HFFc6 (cell line): ENCODE results near the gene FCN2. TPM values are rescaled to one million over a fixed set of nuclear protein-coding genes. Genes with fewer than 3 reads are reported as not detected.

ENCODE experiments used
- DNase-seq: peaks from one replicate; pipeline ENCODE4 v3.0.0-alpha.2; 2018
- H3K27ac Mint-ChIP-seq: 2 replicates; pipeline ENCODE4 v1.8.0; 2020; ENCODE audit warnings: mild to moderate bottlenecking, mixed read lengths
- H3K27me3 Mint-ChIP-seq: 2 replicates; pipeline ENCODE4 v1.8.0; 2021; ENCODE audit warnings: mild to moderate bottlenecking, moderate library complexity, mixed read lengths; ENCODE audit not compliant: insufficient read depth
- H3K36me3 Mint-ChIP-seq: 2 replicates; pipeline ENCODE4 v1.8.0; 2021; ENCODE audit warnings: low read depth, mixed read lengths
- H3K4me1 Mint-ChIP-seq: 2 replicates; pipeline ENCODE4 v1.8.0; 2020; ENCODE audit warnings: low read depth, mixed read lengths
- H3K4me3 Mint-ChIP-seq: 2 replicates; pipeline ENCODE4 v1.8.0; 2020; ENCODE audit warnings: mild to moderate bottlenecking, moderate library complexity, mixed read lengths
- H3K9me3 Mint-ChIP-seq: 2 replicates; pipeline ENCODE4 v1.8.0; 2020; ENCODE audit warnings: mild to moderate bottlenecking, mixed read lengths
- total RNA-seq, 6 experiments: library from RNA; stranded (reverse); fragmentation: NEBNext Ultra II Directional; extraction: Animal tissue kit (Norgen Biotek cat#: 25700); gene quantifications; 2 replicates in 1 of 6; 3 replicates in 5 of 6; pipeline ENCODE4 v1.2.3, GENCODE V29; 2021
- TF ChIP-seq, protein P1 (sequence below): fragments of 200-600 bp; sonication (generic); IDR thresholded peaks from 2 replicates; pipeline ENCODE4 v1.5.0; 2021; ENCODE audit warnings: antibody characterized with exemption, mild to moderate bottlenecking

FCN2 gene
- total RNA-seq, 6 experiments from 2014 or later = not detected

DNA sequence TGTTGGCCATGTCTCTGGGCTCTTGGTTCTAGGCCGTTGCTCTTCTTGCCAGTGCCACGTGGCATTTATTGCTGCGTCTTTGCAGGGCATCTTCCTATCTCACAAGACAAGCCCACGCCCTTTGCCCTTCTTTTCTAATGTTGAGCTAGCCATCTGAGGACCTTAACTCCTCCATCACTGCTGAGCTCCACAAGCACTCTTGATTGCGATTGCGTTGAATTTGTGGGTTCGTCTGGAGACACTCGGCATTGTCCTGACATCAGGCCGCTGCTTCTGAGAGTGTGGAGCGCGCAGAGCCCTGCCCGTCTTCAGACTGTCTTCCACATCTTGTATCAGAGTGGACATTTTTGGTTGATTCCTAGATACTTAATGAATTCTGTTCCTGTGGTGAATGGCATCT is 51.6 kb downstream of the FCN2 start:
- TF ChIP-seq, protein P1, sequence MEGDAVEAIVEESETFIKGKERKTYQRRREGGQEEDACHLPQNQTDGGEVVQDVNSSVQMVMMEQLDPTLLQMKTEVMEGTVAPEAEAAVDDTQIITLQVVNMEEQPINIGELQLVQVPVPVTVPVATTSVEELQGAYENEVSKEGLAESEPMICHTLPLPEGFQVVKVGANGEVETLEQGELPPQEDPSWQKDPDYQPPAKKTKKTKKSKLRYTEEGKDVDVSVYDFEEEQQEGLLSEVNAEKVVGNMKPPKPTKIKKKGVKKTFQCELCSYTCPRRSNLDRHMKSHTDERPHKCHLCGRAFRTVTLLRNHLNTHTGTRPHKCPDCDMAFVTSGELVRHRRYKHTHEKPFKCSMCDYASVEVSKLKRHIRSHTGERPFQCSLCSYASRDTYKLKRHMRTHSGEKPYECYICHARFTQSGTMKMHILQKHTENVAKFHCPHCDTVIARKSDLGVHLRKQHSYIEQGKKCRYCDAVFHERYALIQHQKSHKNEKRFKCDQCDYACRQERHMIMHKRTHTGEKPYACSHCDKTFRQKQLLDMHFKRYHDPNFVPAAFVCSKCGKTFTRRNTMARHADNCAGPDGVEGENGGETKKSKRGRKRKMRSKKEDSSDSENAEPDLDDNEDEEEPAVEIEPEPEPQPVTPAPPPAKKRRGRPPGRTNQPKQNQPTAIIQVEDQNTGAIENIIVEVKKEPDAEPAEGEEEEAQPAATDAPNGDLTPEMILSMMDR = no peak
- no peaks in the 10 kb centered on the region for H3K4me1 Mint-ChIP-seq
- H3K27ac Mint-ChIP-seq = no peak overlapping the region
- peaks cover 73% of the 10 kb centered on the region for H3K27me3 Mint-ChIP-seq
- DNase-seq = no peak
- H3K9me3 Mint-ChIP-seq = no peaks in the 10 kb centered on the region
- H3K4me3 Mint-ChIP-seq = no peak overlapping the region
- no peaks in the 10 kb centered on the region for H3K36me3 Mint-ChIP-seq

DNA sequence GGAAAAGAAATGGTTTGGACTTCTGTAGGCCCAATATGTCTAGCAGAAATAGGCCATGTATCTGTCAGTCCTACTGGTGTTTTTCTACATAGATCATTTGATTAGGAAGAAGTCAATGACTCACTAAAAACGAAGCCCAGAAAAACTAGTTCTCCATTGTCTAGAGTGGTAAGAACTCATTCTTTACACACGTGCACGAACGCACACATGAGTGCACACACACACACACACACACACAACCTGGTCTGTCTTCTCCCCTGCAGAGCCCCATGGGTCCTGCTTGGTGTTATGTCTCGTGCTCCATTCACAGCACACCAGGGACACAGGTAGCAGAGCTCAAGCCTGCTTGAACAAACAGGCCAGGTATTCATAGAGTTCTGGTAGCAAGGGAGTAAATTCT is 52.0 kb downstream of the FCN2 start:
- H3K27ac Mint-ChIP-seq = no peak overlapping the region

DNA sequence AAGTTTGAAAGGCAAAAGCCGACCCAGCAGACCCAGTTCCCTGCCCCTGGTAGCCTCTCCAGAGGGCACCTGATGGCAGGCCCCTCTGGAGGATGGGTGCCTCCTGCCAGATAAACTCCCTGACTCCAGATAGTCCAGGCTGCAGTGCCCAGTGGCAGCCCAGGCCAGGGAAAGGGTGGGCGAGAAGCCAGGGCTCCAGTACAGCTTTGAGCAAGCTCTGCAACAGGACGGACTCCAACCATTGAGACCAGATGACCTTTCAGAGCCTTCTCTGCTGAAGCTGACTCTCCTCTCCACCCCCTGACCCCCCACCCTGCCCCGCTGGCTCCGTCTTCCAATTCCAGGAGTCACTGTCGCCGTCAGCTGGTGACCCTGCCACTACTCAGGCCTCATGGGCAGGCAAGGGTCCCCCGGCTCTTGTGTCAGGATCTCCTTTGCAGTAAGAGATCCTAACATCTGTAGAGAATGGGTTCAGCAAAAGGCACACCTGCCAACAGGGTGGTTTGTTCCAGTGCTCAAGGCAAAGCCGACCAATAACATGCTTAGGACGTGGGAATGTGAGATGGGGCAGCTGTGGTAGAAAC is 52.6 kb downstream of the FCN2 start:
- Mint-ChIP-seq H3K4me1 (no peaks in the 10 kb centered on the region), H3K9me3 (no peaks in the 10 kb centered on the region), H3K4me3 (no peak overlapping the region), H3K27me3 (peaks cover 70% of the 10 kb centered on the region), H3K27ac (no peak overlapping the region), H3K36me3 (no peaks in the 10 kb centered on the region)
- TF ChIP-seq, protein P1 = no peak
- DNase-seq = no peak

More for the DNA sequence above, 52.0 kb downstream of the FCN2 start:
- peaks cover 74% of the 10 kb centered on the region for H3K27me3 Mint-ChIP-seq
- H3K36me3 Mint-ChIP-seq = no peaks in the 10 kb centered on the region
- DNase-seq = no peak
- no peaks in the 10 kb centered on the region for H3K9me3 Mint-ChIP-seq
- TF ChIP-seq, protein P1 = no peak
- no peaks in the 10 kb centered on the region for H3K4me1 Mint-ChIP-seq
- no peak overlapping the region for H3K4me3 Mint-ChIP-seq

DNA sequence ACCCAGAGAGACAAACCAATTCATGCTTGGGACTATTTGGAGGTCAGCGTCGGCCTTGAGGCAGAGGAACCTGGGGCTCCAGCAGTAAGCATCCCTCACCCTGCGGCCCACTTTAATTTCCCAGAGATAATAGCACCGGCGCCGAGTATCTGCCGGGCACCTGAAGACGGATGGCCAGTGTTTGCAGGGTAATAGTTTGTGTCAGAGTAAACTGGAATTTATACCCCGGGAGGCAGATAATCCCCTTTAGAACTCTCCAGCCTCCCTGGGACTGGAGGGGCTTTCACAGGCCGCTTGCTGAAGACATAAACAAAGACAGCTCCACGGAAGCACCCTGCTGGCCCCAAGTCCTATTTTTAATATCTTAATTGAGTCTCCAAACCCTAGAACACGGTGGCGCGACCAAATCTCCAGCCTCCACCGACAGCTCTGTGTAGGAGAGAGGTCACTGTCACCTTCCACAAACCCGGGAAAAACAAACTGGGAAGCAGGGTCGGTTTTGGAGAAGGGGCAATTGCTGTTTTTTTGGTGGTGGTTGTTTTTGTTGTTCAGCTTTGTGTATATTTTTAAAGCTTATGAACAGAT is 54.5 kb downstream of the FCN2 start:
- Mint-ChIP-seq H3K36me3 (no peaks in the 10 kb centered on the region), H3K4me3 (no peak overlapping the region), H3K27me3 (peaks cover 67% of the 10 kb centered on the region), H3K27ac (no peak overlapping the region), H3K4me1 (no peaks in the 10 kb centered on the region), H3K9me3 (no peaks in the 10 kb centered on the region)
- TF ChIP-seq, protein P1 = no peak
- DNase-seq = no peak

DNA sequence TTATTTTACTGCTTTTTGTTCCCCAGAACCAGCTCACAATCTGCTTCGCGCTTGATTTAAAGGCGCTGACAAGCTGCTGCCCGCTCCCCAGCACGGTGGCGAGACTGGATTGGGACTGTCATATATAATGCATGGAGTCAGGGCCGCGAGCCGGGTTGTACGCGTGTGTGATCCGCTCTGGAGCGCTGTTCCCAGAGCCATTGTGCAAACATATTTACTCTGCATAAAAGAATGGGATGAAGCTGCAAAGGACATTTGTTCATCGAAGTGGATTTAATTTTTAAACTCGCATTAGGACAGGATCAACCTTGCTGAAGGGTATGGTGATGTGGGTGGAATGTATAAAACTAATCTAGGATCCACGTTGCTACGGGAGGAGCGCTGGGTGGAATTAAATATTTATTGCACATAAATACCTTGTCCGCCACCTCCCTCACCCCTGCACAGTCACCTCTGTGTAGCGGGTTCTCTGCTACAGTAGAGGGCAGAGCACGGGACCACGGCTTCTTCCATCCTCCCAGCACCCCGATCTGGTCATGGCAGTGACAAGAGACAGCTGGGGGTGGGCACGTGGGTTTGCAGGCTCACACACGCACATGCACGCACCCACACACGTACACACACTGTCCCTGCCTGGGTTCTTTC is 55.2 kb downstream of the FCN2 start:
- no peaks in the 10 kb centered on the region for H3K4me1 Mint-ChIP-seq

More for the DNA sequence above, 55.2 kb downstream of the FCN2 start:
- no peak for DNase-seq
- TF ChIP-seq, protein P1 = no peak
- Mint-ChIP-seq H3K27me3 (peaks cover 72% of the 10 kb centered on the region), H3K9me3 (no peaks in the 10 kb centered on the region), H3K4me3 (no peak overlapping the region), H3K27ac (no peak overlapping the region), H3K36me3 (no peaks in the 10 kb centered on the region)
